Measurements from ENCODE around the gene TRIO.

Gene TRIO

GRCh38 chr5:14131855-14132503, 11.2 kb upstream of the TRIO start:
- DNase-seq (ENCODE audit: low read depth) = no peak
- H3K4me3 ChIP-seq (ENCODE audit: control insufficient read depth, low read depth, low read length) = no peak overlapping the region
- TF ChIP-seq CTCF (conservative IDR thresholded peaks at IDR 0.05; ENCODE audit: control insufficient read depth, insufficient read depth, low read depth, low read length) = no peak

- no peak for DNase-seq (ENCODE audit: low read depth)
- H3K4me3 ChIP-seq (ENCODE audit: control insufficient read depth, low read depth, low read length) = no peak overlapping the region
- TF ChIP-seq CTCF (conservative IDR thresholded peaks at IDR 0.05; ENCODE audit: control insufficient read depth, insufficient read depth, low read depth, low read length) = no peak
Measured at GRCh38 chr5:14133394-14133793, 9.7 kb upstream of the TRIO start.

GRCh38 chr5:14134083-14134482, 9.1 kb upstream of the TRIO start:
- H3K4me3 ChIP-seq (ENCODE audit: control insufficient read depth, low read depth, low read length) = no peak overlapping the region
- TF ChIP-seq CTCF (conservative IDR thresholded peaks at IDR 0.05; ENCODE audit: control insufficient read depth, insufficient read depth, low read depth, low read length) = no peak

GRCh38 chr5:14134771-14135170, 8.4 kb upstream of the TRIO start:
- no peak for DNase-seq (ENCODE audit: low read depth)
- TF ChIP-seq CTCF (conservative IDR thresholded peaks at IDR 0.05; ENCODE audit: control insufficient read depth, insufficient read depth, low read depth, low read length) = no peak

More at GRCh38 chr5:14134083-14134482, 9.1 kb upstream of the TRIO start:
- DNase-seq (ENCODE audit: low read depth) = no peak

GRCh38 chr5:14135621-14136020, 7.5 kb upstream of the TRIO start:
- no peak for DNase-seq (ENCODE audit: low read depth)
- H3K4me3 ChIP-seq (ENCODE audit: control insufficient read depth, low read depth, low read length) = no peak overlapping the region
- TF ChIP-seq CTCF (conservative IDR thresholded peaks at IDR 0.05; ENCODE audit: control insufficient read depth, insufficient read depth, low read depth, low read length) = no peak

More at GRCh38 chr5:14134771-14135170, 8.4 kb upstream of the TRIO start:
- no peak overlapping the region for H3K4me3 ChIP-seq (ENCODE audit: control insufficient read depth, low read depth, low read length)

GRCh38 chr5:14136228-14136627, 6.9 kb upstream of the TRIO start:
- no peak for DNase-seq (ENCODE audit: low read depth)
- no peak for TF ChIP-seq CTCF (conservative IDR thresholded peaks at IDR 0.05; ENCODE audit: control insufficient read depth, insufficient read depth, low read depth, low read length)

More at GRCh38 chr5:14136228-14136627, 6.9 kb upstream of the TRIO start:
- no peak overlapping the region for H3K4me3 ChIP-seq (ENCODE audit: control insufficient read depth, low read depth, low read length)

All from fibroblast of mammary gland (primary cell).